Activated CD4-positive, alpha-beta T cell treated with anti-CD3 and anti-CD28 coated beads for 24 hours (primary cell): ENCODE results near the gene STXBP5.

Source experiments
- DNase-seq, 2 donors: peaks; one replicate each; pipeline ENCODE4 v3.0.0-alpha.2; 2020; ENCODE audit warnings: low read depth in 2 of 2

Gene STXBP5

GRCh38 chr6:147297663-147298316 lies 93.6 kb downstream of the STXBP5 start:
- DNase-seq, result no peak

GRCh38 chr6:147298461-147298860 lies 94.2 kb downstream of the STXBP5 start:
- DNase-seq, result no peak

- no peak for DNase-seq
Measured at GRCh38 chr6:147299035-147299434, 94.8 kb downstream of the STXBP5 start.

GRCh38 chr6:147301070-147301469 lies 96.9 kb downstream of the STXBP5 start:
- no peak for DNase-seq

- DNase-seq, result no peak
Measured at GRCh38 chr6:147304016-147304415, 99.8 kb downstream of the STXBP5 start.

- DNase-seq, result no peak
Measured at GRCh38 chr6:147310521-147310920, 106.3 kb downstream of the STXBP5 start.

- no peak for DNase-seq
Measured at GRCh38 chr6:147311218-147311617, 107.0 kb downstream of the STXBP5 start.

GRCh38 chr6:147321260-147321659 lies 117.0 kb downstream of the STXBP5 start:
- DNase-seq, result no peak

- no peak for DNase-seq
Measured at GRCh38 chr6:147322299-147323162, 118.3 kb downstream of the STXBP5 start.

- no peak for DNase-seq
Measured at GRCh38 chr6:147325557-147325956, 121.3 kb downstream of the STXBP5 start.

GRCh38 chr6:147331401-147331800 lies 127.2 kb downstream of the STXBP5 start:
- no peak for DNase-seq

GRCh38 chr6:147337921-147338320 lies 133.7 kb downstream of the STXBP5 start:
- DNase-seq, result no peak

- DNase-seq, result no peak
Measured at GRCh38 chr6:147341486-147341885, 137.3 kb downstream of the STXBP5 start.

GRCh38 chr6:147345902-147346301 lies 141.7 kb downstream of the STXBP5 start:
- no peak for DNase-seq

- DNase-seq, result no peak
Measured at GRCh38 chr6:147347179-147347881, 143.1 kb downstream of the STXBP5 start.

GRCh38 chr6:147347882-147348575 lies 143.8 kb downstream of the STXBP5 start:
- DNase-seq, result no peak

GRCh38 chr6:147361311-147361981 lies 157.2 kb downstream of the STXBP5 start:
- no peak for DNase-seq

- no peak for DNase-seq
Measured at GRCh38 chr6:147366290-147366689, 162.1 kb downstream of the STXBP5 start.

GRCh38 chr6:147371325-147371724 lies 167.1 kb downstream of the STXBP5 start:
- no peak for DNase-seq

- DNase-seq, result no peak
Measured at GRCh38 chr6:147372806-147373205, 168.6 kb downstream of the STXBP5 start.

- DNase-seq, result no peak
Measured at GRCh38 chr6:147378819-147379218, 174.6 kb downstream of the STXBP5 start.
